Neural cell (in vitro differentiated cells): ENCODE data around the gene DNER.

ENCODE experiments used
- CTCF ChIP-seq: fragments of 450-650 bp; IDR thresholded peaks from 2 replicates; pipeline ENCODE4 v1.5.1; 2014; ENCODE audit warnings: antibody characterized with exemption, mild to moderate bottlenecking, moderate library complexity; ENCODE audit not compliant: poor library complexity, severe bottlenecking
- EZH2 ChIP-seq: fragments of 200-600, 300-800 bp; shearing (Covaris generic), sonication (generic); IDR thresholded peaks from 2 replicates; pipeline ENCODE4 v1.6.1; 2014; ENCODE audit warnings: antibody characterized with exemption, low read length, borderline replicate concordance, mild to moderate bottlenecking; ENCODE audit not compliant: insufficient read depth, poor library complexity, severe bottlenecking
- RAD21 ChIP-seq: fragments of 450-650 bp; conservative IDR thresholded peaks from 2 replicates; pipeline ENCODE4 v1.6.1; 2014; ENCODE audit warnings: antibody characterized with exemption, mild to moderate bottlenecking, moderate library complexity
- SMC3 ChIP-seq: fragments of 450-650 bp; conservative IDR thresholded peaks from 2 replicates; pipeline ENCODE4 v1.6.1; 2014; ENCODE audit warnings: antibody characterized with exemption, mild to moderate bottlenecking, moderate library complexity; ENCODE audit not compliant: poor library complexity

- no peak for TF ChIP-seq RAD21
- no peak for TF ChIP-seq SMC3
- TF ChIP-seq EZH2 = no peak
- TF ChIP-seq CTCF = no peak
These were observed 268.0 kb downstream of the DNER start for GRCh38 chr2:229446350-229446749.
